ENCODE results near the gene SYNDIG1. TPM values are rescaled to one million over a fixed set of nuclear protein-coding genes. Genes with fewer than 3 reads are reported as not detected.

The SYNDIG1 gene
- total RNA-seq, 1 donor from 2014 or later: 5.7 TPM

GRCh38 chr20:24661255-24661654 lies 191.8 kb downstream of the SYNDIG1 start:
- Histone ChIP-seq H3K9ac (ENCODE audit: low read length) (no peak overlapping the region), H3K9me3 (ENCODE audit: insufficient read depth, low read depth, low read length) (no peaks in the 10 kb centered on the region), H4K20me1 (ENCODE audit: insufficient read depth, low read length) (no peaks in the 10 kb centered on the region), H3K36me3 (ENCODE audit: insufficient read depth, low read length) (no peaks in the 10 kb centered on the region), H3K27me3 (ENCODE audit: insufficient read depth, low read length) (no peaks in the 10 kb centered on the region), H3K27ac (ENCODE audit: low read depth, low read length) (no peak overlapping the region), H3K4me1 (ENCODE audit: insufficient read depth, low read length) (peaks cover 23% of the 10 kb centered on the region), H3K4me3 (ENCODE audit: insufficient read depth, low read depth, low read length) (no peak overlapping the region), H3K79me2 (ENCODE audit: insufficient read depth, low read length) (no peaks in the 10 kb centered on the region), H3K4me2 (ENCODE audit: low read length) (no peak overlapping the region), H2AFZ (ENCODE audit: low read depth, low read length) (no peak overlapping the region)
- no peak for TF ChIP-seq EZH2 (IDR thresholded peaks at IDR 0.05; ENCODE audit: insufficient read depth, low read length)
- TF ChIP-seq, protein P1, sequence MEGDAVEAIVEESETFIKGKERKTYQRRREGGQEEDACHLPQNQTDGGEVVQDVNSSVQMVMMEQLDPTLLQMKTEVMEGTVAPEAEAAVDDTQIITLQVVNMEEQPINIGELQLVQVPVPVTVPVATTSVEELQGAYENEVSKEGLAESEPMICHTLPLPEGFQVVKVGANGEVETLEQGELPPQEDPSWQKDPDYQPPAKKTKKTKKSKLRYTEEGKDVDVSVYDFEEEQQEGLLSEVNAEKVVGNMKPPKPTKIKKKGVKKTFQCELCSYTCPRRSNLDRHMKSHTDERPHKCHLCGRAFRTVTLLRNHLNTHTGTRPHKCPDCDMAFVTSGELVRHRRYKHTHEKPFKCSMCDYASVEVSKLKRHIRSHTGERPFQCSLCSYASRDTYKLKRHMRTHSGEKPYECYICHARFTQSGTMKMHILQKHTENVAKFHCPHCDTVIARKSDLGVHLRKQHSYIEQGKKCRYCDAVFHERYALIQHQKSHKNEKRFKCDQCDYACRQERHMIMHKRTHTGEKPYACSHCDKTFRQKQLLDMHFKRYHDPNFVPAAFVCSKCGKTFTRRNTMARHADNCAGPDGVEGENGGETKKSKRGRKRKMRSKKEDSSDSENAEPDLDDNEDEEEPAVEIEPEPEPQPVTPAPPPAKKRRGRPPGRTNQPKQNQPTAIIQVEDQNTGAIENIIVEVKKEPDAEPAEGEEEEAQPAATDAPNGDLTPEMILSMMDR (IDR thresholded peaks at IDR 0.05; ENCODE audit: insufficient read depth, low read depth, low read length): no peak
- DNase-seq (ENCODE audit: low read depth): no peak
- H3K4me1 Mint-ChIP-seq (ENCODE audit: low read depth, unreplicated experiment): no peaks in the 10 kb centered on the region
- no peak for FAIRE-seq
- no peak overlapping the region for H3K4me3 Mint-ChIP-seq (ENCODE audit: unreplicated experiment)
- no peak overlapping the region for H3K27ac Mint-ChIP-seq (ENCODE audit: unreplicated experiment)
- peaks cover 3% of the 10 kb centered on the region for H3K36me3 Mint-ChIP-seq (ENCODE audit: low read depth, unreplicated experiment)
- H3K9me3 Mint-ChIP-seq (ENCODE audit: unreplicated experiment): peaks cover 3% of the 10 kb centered on the region
- H3K27me3 Mint-ChIP-seq (ENCODE audit: low read depth, unreplicated experiment): peaks cover 33% of the 10 kb centered on the region

- DNase-seq (ENCODE audit: low read depth): no peak
- Mint-ChIP-seq H3K27ac (ENCODE audit: unreplicated experiment) (no peak overlapping the region), H3K27me3 (ENCODE audit: low read depth, unreplicated experiment) (peaks cover 37% of the 10 kb centered on the region), H3K4me3 (ENCODE audit: unreplicated experiment) (no peak overlapping the region), H3K4me1 (ENCODE audit: low read depth, unreplicated experiment) (no peaks in the 10 kb centered on the region), H3K36me3 (ENCODE audit: low read depth, unreplicated experiment) (no peaks in the 10 kb centered on the region), H3K9me3 (ENCODE audit: unreplicated experiment) (peaks cover 3% of the 10 kb centered on the region)
- no peak for FAIRE-seq
- Histone ChIP-seq H3K4me1 (ENCODE audit: insufficient read depth, low read length) (peaks cover 18% of the 10 kb centered on the region), H3K27me3 (ENCODE audit: insufficient read depth, low read length) (no peaks in the 10 kb centered on the region), H3K79me2 (ENCODE audit: insufficient read depth, low read length) (no peaks in the 10 kb centered on the region), H3K9ac (ENCODE audit: low read length) (no peak overlapping the region), H3K9me3 (ENCODE audit: insufficient read depth, low read depth, low read length) (no peaks in the 10 kb centered on the region), H3K36me3 (ENCODE audit: insufficient read depth, low read length) (no peaks in the 10 kb centered on the region), H3K4me3 (ENCODE audit: insufficient read depth, low read depth, low read length) (no peak overlapping the region), H3K4me2 (ENCODE audit: low read length) (no peak overlapping the region), H3K27ac (ENCODE audit: low read depth, low read length) (no peak overlapping the region), H4K20me1 (ENCODE audit: insufficient read depth, low read length) (no peaks in the 10 kb centered on the region), H2AFZ (ENCODE audit: low read depth, low read length) (no peak overlapping the region)
- TF ChIP-seq, protein P1 (IDR thresholded peaks at IDR 0.05; ENCODE audit: insufficient read depth, low read depth, low read length): no peak
- TF ChIP-seq EZH2 (IDR thresholded peaks at IDR 0.05; ENCODE audit: insufficient read depth, low read length): no peak
These were observed 192.9 kb downstream of the SYNDIG1 start for GRCh38 chr20:24662322-24662721.

GRCh38 chr20:24662752-24663365 lies 193.4 kb downstream of the SYNDIG1 start:
- H3K4me1 Mint-ChIP-seq (ENCODE audit: low read depth, unreplicated experiment): no peaks in the 10 kb centered on the region
- H3K4me2 ChIP-seq (ENCODE audit: low read length): no peak overlapping the region
- FAIRE-seq: peak; percentile 52
- no peak overlapping the region for H3K27ac ChIP-seq (ENCODE audit: low read depth, low read length)
- H2AFZ ChIP-seq (ENCODE audit: low read depth, low read length): no peak overlapping the region
- TF ChIP-seq, protein P1 (IDR thresholded peaks at IDR 0.05; ENCODE audit: insufficient read depth, low read depth, low read length): no peak
- no peak for TF ChIP-seq EZH2 (IDR thresholded peaks at IDR 0.05; ENCODE audit: insufficient read depth, low read length)
- no peak overlapping the region for H3K4me3 ChIP-seq (ENCODE audit: insufficient read depth, low read depth, low read length)
- H3K27ac Mint-ChIP-seq (ENCODE audit: unreplicated experiment): no peak overlapping the region
- H3K9ac ChIP-seq (ENCODE audit: low read length): no peak overlapping the region
- peaks cover 37% of the 10 kb centered on the region for H3K27me3 Mint-ChIP-seq (ENCODE audit: low read depth, unreplicated experiment)
- H3K36me3 ChIP-seq (ENCODE audit: insufficient read depth, low read length): no peaks in the 10 kb centered on the region
- H3K4me1 ChIP-seq (ENCODE audit: insufficient read depth, low read length): peaks cover 12% of the 10 kb centered on the region
- no peaks in the 10 kb centered on the region for H3K79me2 ChIP-seq (ENCODE audit: insufficient read depth, low read length)
- DNase-seq (ENCODE audit: low read depth): peak; percentile 10
- H3K36me3 Mint-ChIP-seq (ENCODE audit: low read depth, unreplicated experiment): no peaks in the 10 kb centered on the region
- H3K9me3 ChIP-seq (ENCODE audit: insufficient read depth, low read depth, low read length): no peaks in the 10 kb centered on the region
- H3K9me3 Mint-ChIP-seq (ENCODE audit: unreplicated experiment): peaks cover 3% of the 10 kb centered on the region
- H3K4me3 Mint-ChIP-seq (ENCODE audit: unreplicated experiment): no peak overlapping the region
- no peaks in the 10 kb centered on the region for H4K20me1 ChIP-seq (ENCODE audit: insufficient read depth, low read length)
- H3K27me3 ChIP-seq (ENCODE audit: insufficient read depth, low read length): no peaks in the 10 kb centered on the region

All from astrocyte (in vitro differentiated cells and primary cell).